ENCODE data around the gene NDE1. TPM values are rescaled to one million over a fixed set of nuclear protein-coding genes. Genes with fewer than 3 reads are reported as not detected.

The NDE1 gene
- polyA plus RNA-seq, 2 of the 4 experiments (the other 2 are of a cell fraction) = 27.6 to 30.6 TPM

DNA sequence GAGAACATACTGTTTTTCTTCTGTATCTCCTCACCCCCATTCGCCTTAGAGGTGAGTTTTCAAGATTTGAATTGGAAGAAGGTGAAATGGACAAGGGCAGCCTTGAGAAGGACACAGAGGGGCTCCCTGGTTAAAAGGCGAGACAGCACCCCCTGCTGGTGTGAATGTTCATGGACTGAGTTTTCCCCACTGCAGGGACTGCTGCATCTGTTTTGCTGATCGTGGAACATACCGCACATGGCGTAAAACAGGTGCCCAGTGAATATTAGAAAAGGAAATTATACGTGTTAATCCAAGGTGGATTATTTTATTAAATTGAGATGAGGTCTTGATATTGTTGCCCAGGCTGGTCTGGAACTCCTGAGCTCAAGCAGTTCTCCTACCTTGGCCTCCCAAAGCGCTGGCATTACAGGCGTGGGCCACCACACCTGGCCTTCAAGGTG lies 54.5 kb downstream of the NDE1 start (continued):
- TF ChIP-seq EHMT2 (IDR thresholded peaks at IDR 0.05; ENCODE audit: low read depth) = no peak
- peak; percentile 84 to 87 for TF ChIP-seq RAD21 (conservative IDR thresholded peaks at IDR 0.05 in 1 of 2, IDR thresholded peaks at IDR 0.05 in 1 of 2)

DNA sequence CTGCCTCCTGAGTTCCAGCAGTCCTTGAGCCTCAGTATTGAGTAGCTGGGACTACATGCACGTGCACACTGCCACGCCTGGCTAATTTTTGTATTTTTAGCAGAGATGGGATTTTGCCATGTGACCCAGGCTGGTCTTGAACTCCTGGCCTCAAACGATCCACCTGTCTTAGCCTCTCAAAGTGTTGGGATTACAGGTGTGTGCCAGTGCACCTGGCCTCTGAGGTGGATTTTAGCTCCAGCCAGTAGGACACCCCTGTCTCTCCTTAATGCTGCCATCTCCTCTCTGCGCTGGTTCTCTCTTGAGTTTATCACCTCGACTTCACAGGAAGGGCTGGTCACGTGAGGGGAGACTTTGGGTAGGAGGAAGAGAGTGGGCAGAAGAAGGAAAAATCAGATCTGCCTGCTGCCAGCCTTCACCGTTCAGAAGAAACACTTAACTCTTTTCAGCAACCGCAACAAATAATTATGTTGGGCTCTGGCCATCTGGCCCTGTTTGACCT lies 55.1 kb downstream of the NDE1 start:
- no peaks in the 10 kb centered on the region for H3K4me1 ChIP-seq
- no peak overlapping the region for H3K27ac ChIP-seq
- ATAC-seq (peak in 1 of 2 experiments; percentile 20; a peak in 2 of 6 replicates), FAIRE-seq (no peak), DNase-seq (ENCODE audit: low read depth in 1 of 2, low spot score in 1 of 2) (no peak)
- no peaks in the 10 kb centered on the region for H3K9me3 ChIP-seq
- CTCF ChIA-PET = interaction anchor here (0.6 to 4.2 kb wide), 21 partner anchors 8 to 283 kb away, joined by 3 to 45 read pairs (median 4); no protein-coding TSS in a partner anchor
- H3K4me2 ChIP-seq = no peak overlapping the region
- WGBS (ENCODE audit: missing lambda C conversion rate) = 86% methylated on average over 8 of the region's 8 CpGs
- no peak overlapping the region for H3K4me3 ChIP-seq
- POLR2A ChIA-PET = no interaction called here
- TF ChIP-seq RFX5 (IDR thresholded peaks at IDR 0.05) (no peak), JUNB (IDR thresholded peaks at IDR 0.05) (no peak), RNF2 (IDR thresholded peaks at IDR 0.05; ENCODE audit: borderline replicate concordance, low read depth) (no peak), ZSCAN20 (CRISPR knock-in tag; IDR thresholded peaks at IDR 0.05) (no peak), SREBF2 (IDR thresholded peaks at IDR 0.05) (no peak), MYC (IDR thresholded peaks at IDR 0.05; ENCODE audit: borderline replicate concordance, low read length) (no peak)

DNA sequence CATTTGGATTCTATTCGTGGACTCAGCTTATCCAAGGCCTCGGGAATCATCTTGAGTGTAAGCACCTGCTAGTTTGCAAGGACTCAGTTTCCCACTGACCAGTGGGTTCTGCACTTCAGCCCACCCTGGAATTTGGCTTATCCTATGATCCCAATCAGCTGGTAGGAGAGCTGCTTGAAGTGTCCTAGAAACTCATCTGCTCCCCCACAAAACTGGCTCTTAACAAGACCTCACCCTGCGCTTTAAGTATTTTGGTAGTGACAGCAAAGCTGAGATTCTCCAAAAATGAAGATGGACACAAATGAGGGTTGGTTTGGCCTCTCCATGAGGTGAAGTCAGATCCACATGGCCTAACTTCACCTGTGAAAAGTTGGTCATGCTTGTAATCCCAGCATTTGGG lies 57.3 kb downstream of the NDE1 start:
- H3K4me2 ChIP-seq = no peak overlapping the region
- 97% methylated on average over 3 of the region's 3 CpGs for WGBS (ENCODE audit: missing lambda C conversion rate)
- no peak for ATAC-seq
- ChIA-PET CTCF (interaction anchor here (0.6 to 4.2 kb wide), 6 partner anchors 9 to 49 kb away, joined by 3 to 45 read pairs (median 4); no protein-coding TSS in a partner anchor), POLR2A (no interaction called here)
- no peak for FAIRE-seq
- TF ChIP-seq, protein P1, sequence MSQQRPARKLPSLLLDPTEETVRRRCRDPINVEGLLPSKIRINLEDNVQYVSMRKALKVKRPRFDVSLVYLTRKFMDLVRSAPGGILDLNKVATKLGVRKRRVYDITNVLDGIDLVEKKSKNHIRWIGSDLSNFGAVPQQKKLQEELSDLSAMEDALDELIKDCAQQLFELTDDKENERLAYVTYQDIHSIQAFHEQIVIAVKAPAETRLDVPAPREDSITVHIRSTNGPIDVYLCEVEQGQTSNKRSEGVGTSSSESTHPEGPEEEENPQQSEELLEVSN (IDR thresholded peaks at IDR 0.05; ENCODE audit: borderline replicate concordance, low read depth) = no peak
- TF ChIP-seq SMC3 (IDR thresholded peaks at IDR 0.05) = no peak
- TF ChIP-seq FOXS1 (CRISPR knock-in tag; IDR thresholded peaks at IDR 0.05) = no peak
- TF ChIP-seq POLR2AphosphoS2 (conservative IDR thresholded peaks at IDR 0.05; ENCODE audit: low read length) = no peak
- H3K27ac ChIP-seq = no peak overlapping the region
- no peaks in the 10 kb centered on the region for H3K9me3 ChIP-seq
- H3K4me3 ChIP-seq = no peak overlapping the region
- no peak for DNase-seq (ENCODE audit: low read depth in 1 of 2, low spot score in 1 of 2)
- H3K4me1 ChIP-seq = no peaks in the 10 kb centered on the region

DNA sequence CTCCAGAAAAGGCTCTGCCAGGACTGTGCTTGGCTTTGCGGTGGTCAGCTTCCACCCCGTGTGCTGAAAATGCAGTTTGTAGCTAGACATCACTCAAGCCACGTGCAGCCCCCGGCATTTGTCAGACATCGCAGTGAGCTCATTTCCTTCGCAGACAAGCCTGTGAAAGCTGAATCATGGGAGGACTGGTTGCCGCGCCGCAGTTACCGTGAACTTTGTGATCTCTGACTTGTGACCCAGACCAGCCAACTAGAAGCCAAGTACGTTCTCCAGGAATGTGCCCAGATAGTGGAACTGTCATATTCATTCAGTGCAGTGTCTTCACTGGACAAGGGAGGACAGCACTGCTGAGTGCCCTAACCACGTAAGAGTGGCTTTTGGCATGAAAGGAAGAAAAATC lies 58.1 kb downstream of the NDE1 start:
- ATAC-seq = no peak
- no peak overlapping the region for H3K27ac ChIP-seq
- H3K9me3 ChIP-seq = no peaks in the 10 kb centered on the region
- CTCF ChIA-PET = interaction anchor here (0.6 to 2.0 kb wide), 3 partner anchors 8 to 64 kb away, joined by 3 to 4 read pairs (median 3); no protein-coding TSS in a partner anchor
- TF ChIP-seq MAFK (IDR thresholded peaks at IDR 0.05; ENCODE audit: partially characterized antibody) (no peak), FOSL2 (IDR thresholded peaks at IDR 0.05) (no peak), FOSL2 (CRISPR knock-in tag; IDR thresholded peaks at IDR 0.05) (no peak), NFE2L2 (conservative IDR thresholded peaks at IDR 0.05; ENCODE audit: low read length) (no peak), BHLHE40 (IDR thresholded peaks at IDR 0.05; ENCODE audit: low read depth, low read length) (no peak), JUN (IDR thresholded peaks at IDR 0.05) (no peak), ZC3H11A (IDR thresholded peaks at IDR 0.05) (no peak), GATA3 (IDR thresholded peaks at IDR 0.05; ENCODE audit: borderline replicate concordance) (no peak)
- WGBS (ENCODE audit: missing lambda C conversion rate) = 93% methylated on average over 12 of the region's 12 CpGs
- FAIRE-seq = no peak
- POLR2A ChIA-PET = no interaction called here
- no peak for DNase-seq (ENCODE audit: low read depth in 1 of 2, low spot score in 1 of 2)
- H3K4me2 ChIP-seq = no peak overlapping the region
- H3K4me3 ChIP-seq = no peak overlapping the region
- H3K4me1 ChIP-seq = no peaks in the 10 kb centered on the region

DNA sequence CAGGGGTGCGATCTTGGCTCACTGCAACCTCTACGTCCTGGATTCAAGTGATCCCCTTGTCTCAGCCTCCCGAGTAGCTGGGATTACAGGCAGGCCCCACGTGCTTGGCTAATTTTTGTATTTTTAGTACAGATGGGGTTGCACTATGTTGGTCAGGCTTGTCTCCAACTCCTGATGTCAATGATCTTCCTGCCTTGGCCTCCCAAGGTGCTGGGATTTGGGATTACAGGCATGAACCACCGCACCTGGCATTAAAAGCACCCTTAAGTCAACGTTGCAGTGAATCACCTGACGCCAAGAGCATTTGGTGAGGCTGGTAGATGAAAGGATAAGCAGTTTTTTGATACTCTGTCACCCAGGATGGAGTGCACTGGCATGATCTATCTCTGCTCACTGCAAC lies 59.0 kb downstream of the NDE1 start:
- no peak overlapping the region for H3K4me3 ChIP-seq
- no peaks in the 10 kb centered on the region for H3K4me1 ChIP-seq
- DNase-seq (ENCODE audit: low read depth in 1 of 2, low spot score in 1 of 2) (no peak), ATAC-seq (no peak), FAIRE-seq (no peak)
- no peak overlapping the region for H3K27ac ChIP-seq
- ChIA-PET POLR2A (no interaction called here), CTCF (interaction anchor here (1.3 to 2.0 kb wide), 2 partner anchors 9 to 19 kb away, joined by 3 to 4 read pairs; no protein-coding TSS in a partner anchor)
- H3K4me2 ChIP-seq = no peak overlapping the region
- 86% methylated on average over 7 of the region's 7 CpGs for WGBS (ENCODE audit: missing lambda C conversion rate)
- H3K9me3 ChIP-seq = no peaks in the 10 kb centered on the region
- TF ChIP-seq CHD2 (IDR thresholded peaks at IDR 0.05; ENCODE audit: low read length, partially characterized antibody) (no peak), MAZ (IDR thresholded peaks at IDR 0.05; ENCODE audit: borderline replicate concordance, low read depth, low read length) (no peak), NPAS2 (CRISPR knock-in tag; IDR thresholded peaks at IDR 0.05; ENCODE audit: borderline replicate concordance) (no peak), TP53 (CRISPR knock-in tag; IDR thresholded peaks at IDR 0.05) (no peak)
- TF ChIP-seq, protein P2, sequence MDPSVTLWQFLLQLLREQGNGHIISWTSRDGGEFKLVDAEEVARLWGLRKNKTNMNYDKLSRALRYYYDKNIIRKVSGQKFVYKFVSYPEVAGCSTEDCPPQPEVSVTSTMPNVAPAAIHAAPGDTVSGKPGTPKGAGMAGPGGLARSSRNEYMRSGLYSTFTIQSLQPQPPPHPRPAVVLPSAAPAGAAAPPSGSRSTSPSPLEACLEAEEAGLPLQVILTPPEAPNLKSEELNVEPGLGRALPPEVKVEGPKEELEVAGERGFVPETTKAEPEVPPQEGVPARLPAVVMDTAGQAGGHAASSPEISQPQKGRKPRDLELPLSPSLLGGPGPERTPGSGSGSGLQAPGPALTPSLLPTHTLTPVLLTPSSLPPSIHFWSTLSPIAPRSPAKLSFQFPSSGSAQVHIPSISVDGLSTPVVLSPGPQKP (IDR thresholded peaks at IDR 0.05; ENCODE audit: low read depth, low read length) = no peak
- TF ChIP-seq, protein P3, sequence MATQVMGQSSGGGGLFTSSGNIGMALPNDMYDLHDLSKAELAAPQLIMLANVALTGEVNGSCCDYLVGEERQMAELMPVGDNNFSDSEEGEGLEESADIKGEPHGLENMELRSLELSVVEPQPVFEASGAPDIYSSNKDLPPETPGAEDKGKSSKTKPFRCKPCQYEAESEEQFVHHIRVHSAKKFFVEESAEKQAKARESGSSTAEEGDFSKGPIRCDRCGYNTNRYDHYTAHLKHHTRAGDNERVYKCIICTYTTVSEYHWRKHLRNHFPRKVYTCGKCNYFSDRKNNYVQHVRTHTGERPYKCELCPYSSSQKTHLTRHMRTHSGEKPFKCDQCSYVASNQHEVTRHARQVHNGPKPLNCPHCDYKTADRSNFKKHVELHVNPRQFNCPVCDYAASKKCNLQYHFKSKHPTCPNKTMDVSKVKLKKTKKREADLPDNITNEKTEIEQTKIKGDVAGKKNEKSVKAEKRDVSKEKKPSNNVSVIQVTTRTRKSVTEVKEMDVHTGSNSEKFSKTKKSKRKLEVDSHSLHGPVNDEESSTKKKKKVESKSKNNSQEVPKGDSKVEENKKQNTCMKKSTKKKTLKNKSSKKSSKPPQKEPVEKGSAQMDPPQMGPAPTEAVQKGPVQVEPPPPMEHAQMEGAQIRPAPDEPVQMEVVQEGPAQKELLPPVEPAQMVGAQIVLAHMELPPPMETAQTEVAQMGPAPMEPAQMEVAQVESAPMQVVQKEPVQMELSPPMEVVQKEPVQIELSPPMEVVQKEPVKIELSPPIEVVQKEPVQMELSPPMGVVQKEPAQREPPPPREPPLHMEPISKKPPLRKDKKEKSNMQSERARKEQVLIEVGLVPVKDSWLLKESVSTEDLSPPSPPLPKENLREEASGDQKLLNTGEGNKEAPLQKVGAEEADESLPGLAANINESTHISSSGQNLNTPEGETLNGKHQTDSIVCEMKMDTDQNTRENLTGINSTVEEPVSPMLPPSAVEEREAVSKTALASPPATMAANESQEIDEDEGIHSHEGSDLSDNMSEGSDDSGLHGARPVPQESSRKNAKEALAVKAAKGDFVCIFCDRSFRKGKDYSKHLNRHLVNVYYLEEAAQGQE (IDR thresholded peaks at IDR 0.05) = no peak

Measured in A549 (cell line).